ENCODE data around the gene RBSN. TPM values are rescaled to one million over a fixed set of nuclear protein-coding genes. Genes with fewer than 3 reads are reported as not detected.
"Not testable (repeated sequence)": the region's sequence is repeated elsewhere in the genome, so short reads cannot be mapped to it uniquely, and the experiment has no call there.

The RBSN gene
- total RNA-seq = 26.0 TPM
- long read RNA-seq, full-length matches to known transcripts = 11 of 97 reads
- long read RNA-seq, partial matches to known transcripts = 52 of 97 reads
- long read RNA-seq, other reads (novel, unspliced or antisense) = 34 of 97 reads

GRCh38 chr3:15098503-15099363 is at the start of gene RBSN:
RBSN (minus strand) TSS chr3:15099148; CDS start chr3:15096120, 3,028 bp downstream.
- peak; percentile 98 for DNase-seq (ENCODE audit: low spot score)

GRCh38 chr3:15148614-15149013 is 49.7 kb upstream of the RBSN start:
- no peak for DNase-seq (ENCODE audit: low spot score)

- not testable (repeated sequence) for DNase-seq (ENCODE audit: low spot score)
Observed at GRCh38 chr3:15136885-15137284, 37.9 kb upstream of the RBSN start.

- not testable (repeated sequence) for DNase-seq (ENCODE audit: low spot score)
Observed at GRCh38 chr3:15134968-15135367, 36.0 kb upstream of the RBSN start.

- DNase-seq (ENCODE audit: low spot score) = not testable (repeated sequence)
Observed at GRCh38 chr3:15128403-15128802, 29.5 kb upstream of the RBSN start.

- not testable (repeated sequence) for DNase-seq (ENCODE audit: low spot score)
Observed at GRCh38 chr3:15126975-15127374, 28.0 kb upstream of the RBSN start.

GRCh38 chr3:15122398-15122797 is 23.4 kb upstream of the RBSN start:
- no peak for DNase-seq (ENCODE audit: low spot score)

GRCh38 chr3:15121936-15122335 is 23.0 kb upstream of the RBSN start:
- DNase-seq (ENCODE audit: low spot score) = peak; percentile 6

GRCh38 chr3:15120986-15121385 is 22.0 kb upstream of the RBSN start:
- DNase-seq (ENCODE audit: low spot score) = no peak

GRCh38 chr3:15117011-15117410 is 18.1 kb upstream of the RBSN start:
- no peak for DNase-seq (ENCODE audit: low spot score)

GRCh38 chr3:15116032-15116669 is 17.2 kb upstream of the RBSN start:
- DNase-seq (ENCODE audit: low spot score) = no peak

GRCh38 chr3:15114466-15115358 is 15.8 kb upstream of the RBSN start:
- DNase-seq (ENCODE audit: low spot score) = peak; percentile 30

GRCh38 chr3:15113884-15114283 is 14.9 kb upstream of the RBSN start:
- DNase-seq (ENCODE audit: low spot score) = peak; percentile 43

- DNase-seq (ENCODE audit: low spot score) = no peak
Observed at GRCh38 chr3:15113471-15113870, 14.5 kb upstream of the RBSN start.

- no peak for DNase-seq (ENCODE audit: low spot score)
Observed at GRCh38 chr3:15112011-15112410, 13.1 kb upstream of the RBSN start.

- DNase-seq (ENCODE audit: low spot score) = no peak
Observed at GRCh38 chr3:15110206-15110605, 11.3 kb upstream of the RBSN start.

GRCh38 chr3:15108869-15109268 is 9.9 kb upstream of the RBSN start:
- DNase-seq (ENCODE audit: low spot score) = no peak

GRCh38 chr3:15108082-15108545 is 9.2 kb upstream of the RBSN start:
- peak; percentile 92 for DNase-seq (ENCODE audit: low spot score)

- no peak for DNase-seq (ENCODE audit: low spot score)
Observed at GRCh38 chr3:15107075-15107947, 8.4 kb upstream of the RBSN start.

- no peak for DNase-seq (ENCODE audit: low spot score)
Observed at GRCh38 chr3:15102836-15103235, 3.9 kb upstream of the RBSN start.

Measured in mesenteric fat pad (tissue), 1 donor.